ENCODE measurements around the gene DLG2. TPM values are rescaled to one million over a fixed set of nuclear protein-coding genes. Genes with fewer than 3 reads are reported as not detected.

Gene DLG2
- polyA plus RNA-seq, 4 donors = 12.8 to 14.2 (median 13.7) TPM

- no peak for DNase-seq (ENCODE audit: low read depth in 4 of 4, low spot score in 3 of 4)
Observed at GRCh38 chr11:84256618-84257017, 1370.5 kb downstream of the DLG2 start.

- no peak for DNase-seq (ENCODE audit: low read depth in 4 of 4, low spot score in 3 of 4)
Observed at GRCh38 chr11:84255483-84255882, 1371.7 kb downstream of the DLG2 start.

- no peak for DNase-seq (ENCODE audit: low read depth in 4 of 4, low spot score in 3 of 4)
Observed at GRCh38 chr11:84250834-84251613, 1376.1 kb downstream of the DLG2 start.

GRCh38 chr11:84249344-84250135, 1377.6 kb downstream of the DLG2 start:
- no peak for DNase-seq (ENCODE audit: low read depth in 4 of 4, low spot score in 3 of 4)

GRCh38 chr11:84247926-84248325, 1379.2 kb downstream of the DLG2 start:
- no peak for DNase-seq (ENCODE audit: low read depth in 4 of 4, low spot score in 3 of 4)

GRCh38 chr11:84247129-84247528, 1380.0 kb downstream of the DLG2 start:
- DNase-seq (ENCODE audit: low read depth in 4 of 4, low spot score in 3 of 4) = no peak

GRCh38 chr11:84243629-84244263, 1383.4 kb downstream of the DLG2 start:
- DNase-seq (ENCODE audit: low read depth in 4 of 4, low spot score in 3 of 4) = no peak

- no peak for DNase-seq (ENCODE audit: low read depth in 4 of 4, low spot score in 3 of 4)
Observed at GRCh38 chr11:84241343-84242131, 1385.6 kb downstream of the DLG2 start.

- no peak for DNase-seq (ENCODE audit: low read depth in 4 of 4, low spot score in 3 of 4)
Observed at GRCh38 chr11:84240847-84241246, 1386.3 kb downstream of the DLG2 start.

- DNase-seq (ENCODE audit: low read depth in 4 of 4, low spot score in 3 of 4) = no peak
Observed at GRCh38 chr11:84236436-84236835, 1390.7 kb downstream of the DLG2 start.

GRCh38 chr11:84234462-84235202, 1392.5 kb downstream of the DLG2 start:
- peak in 1 of 4 donors; percentile 7 for DNase-seq (ENCODE audit: low read depth in 4 of 4, low spot score in 3 of 4)

- no peak for DNase-seq (ENCODE audit: low read depth in 4 of 4, low spot score in 3 of 4)
Observed at GRCh38 chr11:84234011-84234410, 1393.1 kb downstream of the DLG2 start.

GRCh38 chr11:84232511-84232910, 1394.6 kb downstream of the DLG2 start:
- no peak for DNase-seq (ENCODE audit: low read depth in 4 of 4, low spot score in 3 of 4)

GRCh38 chr11:84230402-84230801, 1396.7 kb downstream of the DLG2 start:
- DNase-seq (ENCODE audit: low read depth in 4 of 4, low spot score in 3 of 4) = no peak

- no peak for DNase-seq (ENCODE audit: low read depth in 4 of 4, low spot score in 3 of 4)
Observed at GRCh38 chr11:84227970-84228665, 1399.0 kb downstream of the DLG2 start.

GRCh38 chr11:84224042-84224441, 1403.1 kb downstream of the DLG2 start:
- no peak for DNase-seq (ENCODE audit: low read depth in 4 of 4, low spot score in 3 of 4)

- DNase-seq (ENCODE audit: low read depth in 4 of 4, low spot score in 3 of 4) = no peak
Observed at GRCh38 chr11:84218318-84218717, 1408.8 kb downstream of the DLG2 start.

GRCh38 chr11:84215672-84216071, 1411.5 kb downstream of the DLG2 start:
- DNase-seq (ENCODE audit: low read depth in 4 of 4, low spot score in 3 of 4) = no peak

GRCh38 chr11:84214557-84214956, 1412.6 kb downstream of the DLG2 start:
- no peak for DNase-seq (ENCODE audit: low read depth in 4 of 4, low spot score in 3 of 4)

All from right renal pelvis (tissue), 4 donors.